HepG2 (cell line): ENCODE results near the gene HERPUD2. TPM values are rescaled to one million over a fixed set of nuclear protein-coding genes. Genes with fewer than 3 reads are reported as not detected.

ENCODE experiments used
- ATAC-seq: fragments of 200-7000 bp; cut with Tn5 transposase; 3 replicates; pipeline ENCODE4 v1.9.1; 2020; ENCODE audit warnings: mild to moderate bottlenecking, moderate library complexity
- BruUV-seq: library from RNA; stranded (reverse); fragments of 400-500 nt; replicated peaks from 2 replicates; lab custom pipeline; 2021; lab: Mats Ljungman, UMichigan
- CTCF ChIA-PET: fragments of 300-600 bp; formaldehyde crosslinking; extraction: SDS; loops from one replicate; lab custom pipeline; 2021; ENCODE audit warnings: low total read pairs, inconsistent platforms, low intra/inter-chr PET ratio; lab: Yijun Ruan, JAX
- POLR2A ChIA-PET: fragments of 350-600 bp; sonication (Branson Sonifier 250); formaldehyde crosslinking; loops from one replicate; lab custom pipeline; 2020; ENCODE audit warnings: antibody characterized with exemption, inconsistent platforms; lab: Yijun Ruan, JAX
- DNase-seq: peaks from one replicate; pipeline ENCODE4 v3.0.0-alpha.2; 2015; ENCODE audit warnings: low spot score
- FAIRE-seq: peaks from 3 replicates; lab custom pipeline; 2011; peaks lifted over from hg19 to GRCh38; lab: Jason Lieb, UNC
- H2AFZ ChIP-seq: one replicate; pipeline ENCODE4 v1.6.1; 2011; ENCODE audit warnings: low read length, inconsistent platforms
- H3K27ac ChIP-seq: fragments of 300-600 bp; 3 replicates; pipeline ENCODE4 v1.8.0; 2011; ENCODE audit warnings: mixed run types, mild to moderate bottlenecking, mixed read lengths, low read length, inconsistent platforms; ENCODE audit not compliant: insufficient read depth; ENCODE audit errors: extremely low read length
- H3K27me3 ChIP-seq, 2 experiments: fragments of 200-600 bp in 1 of 2; 2 replicates in 1 of 2; 3 replicates in 1 of 2; pipeline versions ENCODE4 v1.6.0 to v1.8.0; 2011; ENCODE audit warnings: low read length in 2 of 2, mild to moderate bottlenecking in 2 of 2, moderate library complexity in 2 of 2, inconsistent platforms in 1 of 2; ENCODE audit not compliant: insufficient read depth in 2 of 2, control insufficient read depth in 1 of 2
- H3K36me3 ChIP-seq, 2 experiments: fragments of 200-600 bp in 1 of 2; replicated peaks in 1 of 2; 2 replicates in 1 of 2; 3 replicates in 1 of 2; pipeline versions ENCODE4 v1.5.1 to v1.8.0; 2011; ENCODE audit warnings: low read length in 2 of 2, inconsistent platforms in 1 of 2; ENCODE audit not compliant: insufficient read depth in 2 of 2, control insufficient read depth in 1 of 2
- H3K4me1 ChIP-seq: 2 replicates; pipeline ENCODE4 v1.5.1; 2012; ENCODE audit warnings: low read length, inconsistent platforms; ENCODE audit not compliant: insufficient read depth
- H3K4me2 ChIP-seq: 2 replicates; pipeline ENCODE4 v1.6.0; 2011; ENCODE audit warnings: low read depth, low read length, inconsistent platforms
- H3K4me3 ChIP-seq, 3 experiments: fragments of 200-600 bp in 1 of 3; sonication (generic), shearing (Covaris generic) in 1 of 3; replicated peaks in 1 of 3; 2 replicates each; pipeline ENCODE4 v1.5.1; 2011 to 2016; ENCODE audit warnings: low read length in 3 of 3, inconsistent platforms in 2 of 3, low read depth in 2 of 3, mild to moderate bottlenecking in 2 of 3, control low read depth in 1 of 3, mixed read lengths in 1 of 3; ENCODE audit not compliant: insufficient read depth in 1 of 3
- H3K79me2 ChIP-seq: one replicate; pipeline ENCODE4 v1.6.1; 2011; ENCODE audit warnings: low read length, inconsistent platforms; ENCODE audit not compliant: insufficient read depth
- H3K9ac ChIP-seq: 2 replicates; pipeline ENCODE4 v1.6.0; 2011; ENCODE audit warnings: mild to moderate bottlenecking, low read depth, low read length, inconsistent platforms; ENCODE audit not compliant: insufficient read depth
- H3K9me3 ChIP-seq: 2 replicates; pipeline ENCODE4 v1.5.1; 2012; ENCODE audit warnings: mild to moderate bottlenecking, low read length
- H4K20me1 ChIP-seq: 2 replicates; pipeline ENCODE4 v1.6.0; 2011; ENCODE audit warnings: inconsistent platforms, mild to moderate bottlenecking, low read length, moderate library complexity; ENCODE audit not compliant: insufficient read depth
- E2F5 ChIP-seq: sonication (generic); formaldehyde crosslinking; conservative IDR thresholded peaks from 2 replicates; pipeline ENCODE4 v1.4.0; 2020; ENCODE audit warnings: missing genetic modification reagents
- ELF4 ChIP-seq: sonication (generic); formaldehyde crosslinking; IDR thresholded peaks from 2 replicates; pipeline ENCODE4 v1.5.0; 2020; ENCODE audit warnings: missing genetic modification reagents, mild to moderate bottlenecking, moderate library complexity, borderline replicate concordance
- ELK4 ChIP-seq: sonication (generic); formaldehyde crosslinking; IDR thresholded peaks from 2 replicates; pipeline ENCODE4 v1.9.0; 2021; ENCODE audit warnings: missing genetic modification reagents, borderline replicate concordance
- EZH2 ChIP-seq: conservative IDR thresholded peaks from 2 replicates; pipeline ENCODE4 v1.6.1; 2012; ENCODE audit warnings: mild to moderate bottlenecking, low read depth, low read length, moderate library complexity
- FOXJ3 ChIP-seq: sonication (generic); formaldehyde crosslinking; IDR thresholded peaks from 2 replicates; pipeline ENCODE4 v1.4.0; 2020; ENCODE audit warnings: missing genetic modification reagents, mild to moderate bottlenecking, borderline replicate concordance
- KDM2A ChIP-seq: sonication (generic); formaldehyde crosslinking; IDR thresholded peaks from 2 replicates; pipeline ENCODE4 v1.4.0; 2020; ENCODE audit warnings: low read depth, missing genetic modification reagents, borderline replicate concordance
- KDM5A ChIP-seq: fragments of 200-600 bp; sonication (generic); IDR thresholded peaks from 2 replicates; pipeline ENCODE4 v1.7.0; 2018; ENCODE audit warnings: antibody characterized with exemption, mild to moderate bottlenecking, low read length, borderline replicate concordance
- NFIC ChIP-seq: IDR thresholded peaks from 2 replicates; pipeline ENCODE4 v1.6.1; 2012; ENCODE audit warnings: mild to moderate bottlenecking, low read length, inconsistent platforms
- POGZ ChIP-seq: sonication (generic); formaldehyde crosslinking; IDR thresholded peaks from 2 replicates; pipeline ENCODE4 v1.4.0; 2020; ENCODE audit warnings: mild to moderate bottlenecking, missing genetic modification reagents
- RARG ChIP-seq: sonication (generic); formaldehyde crosslinking; IDR thresholded peaks from 2 replicates; pipeline ENCODE4 v1.4.0; 2020; ENCODE audit warnings: low read depth, mild to moderate bottlenecking, missing genetic modification reagents
- YEATS2 ChIP-seq: sonication (generic); formaldehyde crosslinking; IDR thresholded peaks from 2 replicates; pipeline ENCODE4 v1.4.0; 2020; ENCODE audit warnings: missing genetic modification reagents, borderline replicate concordance
- ZNF20 ChIP-seq: sonication (generic); formaldehyde crosslinking; IDR thresholded peaks from 2 replicates; pipeline ENCODE4 v1.4.0; 2020; ENCODE audit warnings: mild to moderate bottlenecking, moderate library complexity, missing genetic modification reagents
- ZNF646 ChIP-seq: sonication (generic); formaldehyde crosslinking; IDR thresholded peaks from 2 replicates; pipeline ENCODE4 v1.9.0; 2021; ENCODE audit warnings: mild to moderate bottlenecking, missing genetic modification reagents
- ZSCAN12 ChIP-seq: sonication (generic); formaldehyde crosslinking; IDR thresholded peaks from 2 replicates; pipeline ENCODE4 v1.9.0; 2021; ENCODE audit warnings: mild to moderate bottlenecking, missing genetic modification reagents
- WGBS: methylation state at CpG from one replicate; pipeline ENCODE4 v1.1.6; 2017; ENCODE audit warnings: low lambda C conversion rate; 5-methylcytosine and 5-hydroxymethylcytosine counted together
- in situ Hi-C: cut with HindIII; loops from 2 replicates; pipeline ENCODE4 v1.10.0; 2017; ENCODE audit warnings: low pct_unique_long_range_greater_than_20kb; ENCODE audit not compliant: extremely low pct_ligation_motif_present
- intact Hi-C: fragments of 100-400 bp; cut with micrococcal nuclease; formaldehyde crosslinking; loops from one replicate; pipeline ENCODE4 v1.10.0; 2022; ENCODE audit not compliant: unreplicated experiment
- polyA plus RNA-seq, 8 experiments: library from polyadenylated mRNA; depleted of rRNA in 3 of 8; stranded (reverse) in 7 of 8; unstranded in 1 of 8; fragments of >200 nt; fragmentation: Illumina TruSeq in 4 of 8; extraction: Trizol in 4 of 8; gene quantifications; 2 replicates each; pipeline versions ENCODE4 v1.2.1 to v1.2.3, GENCODE V29; 2011 to 2016; ENCODE audit warnings: low read depth in 4 of 8, missing spikeins in 1 of 8, mixed read lengths in 1 of 8; ENCODE audit not compliant: insufficient read depth in 1 of 8
- total RNA-seq, 5 experiments: library from RNA; depleted of rRNA; stranded (reverse); fragments of >200 nt; fragmentation: Illumina TruSeq; extraction: Trizol; gene quantifications; 2 replicates each; pipeline ENCODE4 v1.2.3, GENCODE V29; 2016; ENCODE audit warnings: low read depth in 1 of 5

Gene HERPUD2
- total and polyA plus RNA-seq, 2 of the 13 experiments (the other 11 are each of a cell fraction or from before 2014, with no cell fraction given), result 10.7 to 38.6 TPM

GRCh38 chr7:35738889-35739288 is 44.0 kb upstream of the HERPUD2 start:
- Histone ChIP-seq H3K4me2 (no peak overlapping the region), H3K27me3 (no peaks in the 10 kb centered on the region), H3K36me3 (no peaks in the 10 kb centered on the region), H4K20me1 (no peaks in the 10 kb centered on the region), H3K4me3 (no peak overlapping the region), H3K27ac (no peak overlapping the region)
- intact Hi-C loops, result no loop called here
- 59% methylated on average over 3 of the region's 3 CpGs for WGBS
- BruUV-seq, result no TSS peak
- CTCF ChIA-PET, result no interaction called here
- in situ Hi-C loops, result no loop called here
- DNase-seq, result no peak
- POLR2A ChIA-PET, result no interaction called here
- TF ChIP-seq E2F5, result no peak
- no peak for TF ChIP-seq EZH2
- TF ChIP-seq RARG (CRISPR knock-in tag), result no peak
- no peak for TF ChIP-seq KDM2A
- TF ChIP-seq FOXJ3 (CRISPR knock-in tag), result no peak
- no peak for TF ChIP-seq ELF4 (CRISPR knock-in tag)
- no peak for TF ChIP-seq POGZ (CRISPR knock-in tag)
- no peak for TF ChIP-seq KDM5A
- TF ChIP-seq NFIC, result no peak
- no peak for TF ChIP-seq ELK4 (CRISPR knock-in tag)
- TF ChIP-seq ZNF20 (CRISPR knock-in tag), result no peak
- no peak for TF ChIP-seq YEATS2 (CRISPR knock-in tag)
- no peak for TF ChIP-seq ZSCAN12
- no peak for TF ChIP-seq ZNF646 (CRISPR knock-in tag)
- TF ChIP-seq, all 625 proteins: peak for 0
- Histone ChIP-seq H3K4me1 (peaks cover 37% of the 10 kb centered on the region), H3K9me3 (no peaks in the 10 kb centered on the region), H3K9ac (no peak overlapping the region), H3K79me2 (no peaks in the 10 kb centered on the region), H2AFZ (no peak overlapping the region)
- FAIRE-seq, result no peak
- no peak for ATAC-seq
